SH-SY5Y (cell line): ENCODE data around the gene RFC2.

Experiments used
- GATA2 ChIP-seq: IDR thresholded peaks from 2 replicates; pipeline ENCODE4 v1.6.1; 2011; ENCODE audit warnings: mild to moderate bottlenecking, low read depth, low read length
- GATA3 ChIP-seq: IDR thresholded peaks from 2 replicates; pipeline ENCODE4 v1.6.1; 2011; ENCODE audit warnings: low read depth, mild to moderate bottlenecking, low read length, moderate library complexity

Gene RFC2

GRCh38 chr7:74266191-74266963, 12.2 kb upstream of the RFC2 start:
- TF ChIP-seq GATA3: no peak
- TF ChIP-seq GATA2: no peak

GRCh38 chr7:74263399-74264120, 9.4 kb upstream of the RFC2 start:
- TF ChIP-seq GATA3 (no peak), GATA2 (no peak)

GRCh38 chr7:74262639-74263398, 8.6 kb upstream of the RFC2 start:
- TF ChIP-seq GATA3 (no peak), GATA2 (no peak)

DNA sequence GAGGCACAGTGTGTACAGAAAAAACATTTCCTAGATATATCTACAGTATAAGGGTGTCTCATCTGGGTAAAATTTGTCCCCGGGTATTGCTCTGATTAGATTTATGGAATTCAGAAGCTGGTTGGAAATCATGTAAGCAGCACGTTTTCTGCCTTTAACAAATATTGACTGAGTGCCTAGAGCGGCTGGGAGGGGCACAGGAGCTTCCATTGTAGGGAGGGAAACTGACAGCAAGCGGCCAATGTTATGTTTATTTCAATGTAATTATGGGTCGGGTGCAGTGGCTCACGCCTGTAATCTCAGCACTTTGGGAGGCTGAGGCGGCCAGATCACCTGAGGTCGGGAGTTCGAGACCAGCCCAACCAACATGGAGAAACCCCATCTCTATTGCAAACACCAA, 4.4 kb upstream of the RFC2 start:
- no peak for TF ChIP-seq GATA2
- TF ChIP-seq GATA3: no peak

- TF ChIP-seq GATA3: no peak
- TF ChIP-seq GATA2: no peak
Measured at GRCh38 chr7:74256491-74257408, 2.6 kb upstream of the RFC2 start.

- no peak for TF ChIP-seq GATA2
- no peak for TF ChIP-seq GATA3
Measured at GRCh38 chr7:74254858-74255379, 720 bp upstream of the RFC2 start.

GRCh38 chr7:74253835-74254128, 417 bp downstream of the RFC2 start:
- TF ChIP-seq GATA2 (no peak), GATA3 (no peak)

GRCh38 chr7:74253331-74253730, 868 bp downstream of the RFC2 start:
- no peak for TF ChIP-seq GATA3
- no peak for TF ChIP-seq GATA2

DNA sequence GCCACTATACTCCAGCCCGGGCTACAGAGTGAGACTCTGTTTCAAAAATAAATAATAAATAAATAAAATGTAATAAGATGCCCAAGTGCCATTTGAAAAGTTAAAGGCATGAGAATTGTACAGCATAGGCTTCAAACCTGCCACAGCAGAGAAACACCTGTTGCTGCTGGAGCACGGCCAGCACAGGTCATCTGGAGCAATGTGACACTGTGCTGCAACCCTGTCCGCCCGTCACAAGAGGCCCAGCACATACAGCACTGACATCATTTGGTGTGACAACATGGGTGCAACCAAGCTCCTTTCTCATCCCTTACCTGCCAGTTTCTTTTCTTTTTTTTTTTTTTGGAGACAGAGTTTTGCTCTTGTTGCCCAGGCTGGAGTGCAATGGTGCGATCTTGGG, 1.3 kb downstream of the RFC2 start:
- TF ChIP-seq GATA2 (no peak), GATA3 (no peak)

DNA sequence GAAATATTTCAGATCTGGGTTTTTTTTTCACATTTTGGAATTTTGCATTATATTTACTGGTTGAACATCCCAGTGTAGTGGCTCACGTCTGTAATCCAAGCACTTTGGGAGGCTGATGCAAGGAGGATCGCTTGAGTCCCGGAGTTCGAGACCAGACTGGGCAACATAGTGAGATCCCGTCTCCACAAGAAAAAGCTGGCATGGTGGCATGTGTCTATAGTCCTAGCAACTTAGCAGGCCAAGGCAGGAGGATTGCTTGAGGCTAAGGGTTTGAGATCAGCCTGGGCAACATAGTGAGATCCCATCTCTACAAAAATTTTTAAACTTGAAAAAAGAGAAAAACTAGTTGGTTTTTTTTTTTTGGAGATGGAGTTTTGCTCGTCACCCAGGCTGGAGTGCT, 6.0 kb downstream of the RFC2 start:
- no peak for TF ChIP-seq GATA3
- TF ChIP-seq GATA2: no peak

- TF ChIP-seq GATA2: no peak
- TF ChIP-seq GATA3: no peak
Measured at GRCh38 chr7:74246497-74246896, 7.7 kb downstream of the RFC2 start.

GRCh38 chr7:74242122-74242443, 12.1 kb downstream of the RFC2 start:
- TF ChIP-seq GATA2: no peak
- TF ChIP-seq GATA3: no peak

DNA sequence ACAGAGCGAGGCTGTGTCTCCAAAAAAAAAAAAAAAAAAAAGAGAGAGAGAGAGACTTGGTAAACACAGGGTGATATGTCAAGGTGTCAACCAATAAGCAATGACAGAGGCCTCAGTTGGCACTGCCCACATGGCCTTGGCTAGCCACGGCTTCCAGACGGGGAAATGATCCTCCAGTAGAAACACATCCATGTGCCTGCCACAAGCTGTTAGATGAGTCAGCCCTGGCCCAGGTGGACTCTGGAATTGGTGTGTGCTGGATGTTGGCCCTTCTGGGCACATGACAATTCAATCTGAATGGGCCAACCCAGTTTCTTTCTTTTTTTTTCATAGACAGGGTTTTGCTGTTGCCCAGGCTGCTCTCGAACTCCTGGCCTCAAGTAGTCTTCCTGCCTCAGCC, 13.7 kb downstream of the RFC2 start:
- TF ChIP-seq GATA3 (no peak), GATA2 (no peak)

DNA sequence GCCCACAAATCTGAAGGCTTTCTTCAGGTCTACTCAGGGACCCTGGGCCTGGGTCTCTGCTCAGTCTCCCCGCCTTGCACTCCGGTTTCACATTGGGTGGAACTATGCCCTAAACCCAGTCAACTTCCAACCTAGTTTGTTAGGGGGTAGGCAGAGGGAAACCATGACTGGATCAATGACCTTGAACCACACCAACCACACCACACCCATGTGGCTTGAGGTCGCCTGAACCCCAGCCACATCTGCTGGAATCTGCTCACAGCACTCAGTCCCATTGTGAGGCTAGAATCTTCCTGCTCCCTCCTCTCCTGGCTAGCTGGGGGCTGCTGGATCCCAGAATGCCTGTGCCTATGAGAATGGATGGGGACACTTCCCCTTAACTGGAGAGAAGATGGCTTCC, 17.9 kb downstream of the RFC2 start:
- TF ChIP-seq GATA2: no peak
- no peak for TF ChIP-seq GATA3
